Vagina (tissue), 2 donors: Measurements from ENCODE around the gene GDNF. TPM values are rescaled to one million over a fixed set of nuclear protein-coding genes. Genes with fewer than 3 reads are reported as not detected.

ENCODE experiments used
- DNase-seq, 2 donors: peaks; one replicate each; pipeline ENCODE4 v3.0.0-alpha.2; 2017; ENCODE audit errors: extremely low spot score in 2 of 2
- H3K27ac ChIP-seq: fragments of 200-600 bp; sonication (generic); one replicate; pipeline ENCODE4 v1.5.1; 2019
- H3K27me3 ChIP-seq: fragments of 200-600 bp; sonication (generic); one replicate; pipeline ENCODE4 v1.5.1; 2019
- H3K36me3 ChIP-seq, 2 donors: fragments of 200-600 bp; sonication (generic); one replicate each; pipeline ENCODE4 v1.5.1; 2017 to 2019
- H3K4me1 ChIP-seq: fragments of 200-600 bp; sonication (generic); one replicate; pipeline ENCODE4 v1.5.1; 2019
- H3K4me3 ChIP-seq, 2 donors: fragments of 200-600 bp; sonication (generic); 1 replicate in 1 of 2; 2 replicates in 1 of 2; pipeline ENCODE4 v1.5.1; 2016 to 2019
- H3K9me3 ChIP-seq: fragments of 200-600 bp; sonication (generic); one replicate; pipeline ENCODE4 v1.5.1; 2019
- POLR2A ChIP-seq, 2 donors: fragments of 450-650 bp; IDR thresholded peaks; one replicate each; pipeline ENCODE4 v1.6.1; 2017; ENCODE audit warnings: antibody characterized with exemption in 2 of 2, mild to moderate bottlenecking in 2 of 2, moderate library complexity in 2 of 2
- POLR2AphosphoS5 ChIP-seq, 2 donors: sonication (generic); formaldehyde crosslinking; IDR thresholded peaks; one replicate each; pipeline ENCODE4 v1.9.0; 2017; ENCODE audit warnings: antibody characterized with exemption in 2 of 2, mild to moderate bottlenecking in 2 of 2, low read depth in 1 of 2; ENCODE audit not compliant: insufficient read depth in 1 of 2
- intact Hi-C: fragments of 100-400 bp; cut with DNase I; formaldehyde crosslinking; loops from one replicate; pipeline ENCODE4 v1.15.1; 2023
- total RNA-seq: library from RNA; depleted of rRNA; stranded (reverse); fragments of >200 nt; gene quantifications from one replicate; pipeline ENCODE4 v1.2.3, GENCODE V29; 2016
- TF ChIP-seq, protein P1 (sequence below), 3 experiments: fragments of 450-650 bp in 2 of 3; fragments of 200-600 bp in 1 of 3; sonication (generic) in 1 of 3; IDR thresholded peaks; one replicate each; pipeline ENCODE4 v1.5.1; 2017 to 2019; ENCODE audit warnings: antibody characterized with exemption in 3 of 3, mild to moderate bottlenecking in 2 of 3, moderate library complexity in 2 of 3

Gene GDNF
- total RNA-seq, 1 donor from 2014 or later = 0.98 TPM

DNA sequence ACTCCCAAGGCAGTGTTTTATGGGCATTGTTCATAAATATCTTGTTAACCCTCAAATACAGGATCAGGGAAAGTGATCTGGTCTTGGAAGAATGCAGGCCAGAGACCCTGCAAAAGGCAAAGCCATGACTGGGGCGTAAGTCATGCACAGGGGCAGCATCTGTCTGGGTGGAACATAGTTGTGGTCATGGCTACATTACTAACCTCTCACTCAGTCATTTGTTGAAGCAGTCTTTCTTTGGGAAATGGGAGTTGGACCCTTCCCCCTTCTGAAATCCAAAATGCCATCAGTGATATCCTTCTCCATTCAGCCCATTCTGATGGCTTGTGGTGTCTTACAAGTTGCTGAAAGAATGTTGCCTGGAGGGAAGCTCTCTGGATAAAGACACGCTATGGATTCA is 68.1 kb downstream of the GDNF start:
- intact Hi-C loops = no loop called here
- H3K27ac ChIP-seq = no peak overlapping the region
- TF ChIP-seq, protein P1, sequence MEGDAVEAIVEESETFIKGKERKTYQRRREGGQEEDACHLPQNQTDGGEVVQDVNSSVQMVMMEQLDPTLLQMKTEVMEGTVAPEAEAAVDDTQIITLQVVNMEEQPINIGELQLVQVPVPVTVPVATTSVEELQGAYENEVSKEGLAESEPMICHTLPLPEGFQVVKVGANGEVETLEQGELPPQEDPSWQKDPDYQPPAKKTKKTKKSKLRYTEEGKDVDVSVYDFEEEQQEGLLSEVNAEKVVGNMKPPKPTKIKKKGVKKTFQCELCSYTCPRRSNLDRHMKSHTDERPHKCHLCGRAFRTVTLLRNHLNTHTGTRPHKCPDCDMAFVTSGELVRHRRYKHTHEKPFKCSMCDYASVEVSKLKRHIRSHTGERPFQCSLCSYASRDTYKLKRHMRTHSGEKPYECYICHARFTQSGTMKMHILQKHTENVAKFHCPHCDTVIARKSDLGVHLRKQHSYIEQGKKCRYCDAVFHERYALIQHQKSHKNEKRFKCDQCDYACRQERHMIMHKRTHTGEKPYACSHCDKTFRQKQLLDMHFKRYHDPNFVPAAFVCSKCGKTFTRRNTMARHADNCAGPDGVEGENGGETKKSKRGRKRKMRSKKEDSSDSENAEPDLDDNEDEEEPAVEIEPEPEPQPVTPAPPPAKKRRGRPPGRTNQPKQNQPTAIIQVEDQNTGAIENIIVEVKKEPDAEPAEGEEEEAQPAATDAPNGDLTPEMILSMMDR (IDR thresholded peaks at IDR 0.05) = no peak
- TF ChIP-seq POLR2AphosphoS5 (IDR thresholded peaks at IDR 0.05; ENCODE audit: insufficient read depth in 1 of 2, low read depth in 1 of 2) (no peak), POLR2A (IDR thresholded peaks at IDR 0.05) (no peak)
- H3K4me3 ChIP-seq = no peak overlapping the region
- no peaks in the 10 kb centered on the region for H3K9me3 ChIP-seq
- H3K36me3 ChIP-seq = no peaks in the 10 kb centered on the region
- no peaks in the 10 kb centered on the region for H3K4me1 ChIP-seq
- H3K27me3 ChIP-seq = no peaks in the 10 kb centered on the region
- no peak for DNase-seq

DNA sequence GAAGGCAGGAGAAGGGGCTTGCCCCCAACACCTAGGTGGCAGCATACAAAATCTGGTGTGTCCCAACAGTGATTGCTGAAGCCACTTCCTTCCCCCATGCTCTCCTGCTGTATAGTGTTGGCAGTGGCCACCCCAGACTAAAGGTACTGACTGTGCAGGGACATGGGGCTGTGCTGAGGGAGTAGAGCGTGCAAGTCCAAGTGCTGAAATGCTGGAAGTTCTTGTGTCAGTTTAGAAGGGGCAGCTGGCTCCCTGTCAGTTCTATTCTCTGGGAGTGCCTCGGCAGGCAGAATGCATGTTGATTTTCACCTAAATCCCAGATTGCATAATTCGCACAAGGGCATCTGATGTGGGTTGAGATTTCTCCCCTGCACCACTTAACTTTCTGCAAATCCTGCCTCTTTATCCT is 68.6 kb downstream of the GDNF start:
- intact Hi-C loops = no loop called here
- H3K36me3 ChIP-seq = no peaks in the 10 kb centered on the region
- H3K27me3 ChIP-seq = no peaks in the 10 kb centered on the region
- H3K27ac ChIP-seq = no peak overlapping the region
- no peak for TF ChIP-seq POLR2AphosphoS5 (IDR thresholded peaks at IDR 0.05; ENCODE audit: insufficient read depth in 1 of 2, low read depth in 1 of 2)
- TF ChIP-seq, protein P1 (IDR thresholded peaks at IDR 0.05) = no peak
- TF ChIP-seq POLR2A (IDR thresholded peaks at IDR 0.05) = no peak
- no peak overlapping the region for H3K4me3 ChIP-seq
- no peak for DNase-seq
- H3K4me1 ChIP-seq = no peaks in the 10 kb centered on the region
- H3K9me3 ChIP-seq = no peaks in the 10 kb centered on the region

DNA sequence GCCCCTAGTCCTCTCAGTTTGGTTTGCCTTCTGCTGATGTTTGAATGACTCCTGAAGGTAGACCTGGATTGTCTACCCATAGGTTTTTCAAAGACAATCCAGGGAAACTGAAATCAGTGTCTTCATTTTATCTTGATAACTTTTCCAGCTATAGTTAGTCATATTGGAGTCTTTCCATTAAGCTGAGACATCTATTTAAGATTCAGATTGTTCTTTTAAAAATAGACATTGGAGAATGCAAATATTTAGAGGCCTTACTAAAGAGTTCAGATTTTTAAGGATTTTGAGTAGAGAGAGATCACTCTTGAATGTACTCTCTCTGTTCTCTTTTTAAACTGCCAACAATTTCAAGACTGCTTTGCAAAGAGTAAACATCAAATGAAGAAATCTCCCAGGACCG is 69.1 kb downstream of the GDNF start:
- TF ChIP-seq POLR2A (IDR thresholded peaks at IDR 0.05) (no peak), POLR2AphosphoS5 (IDR thresholded peaks at IDR 0.05; ENCODE audit: insufficient read depth in 1 of 2, low read depth in 1 of 2) (no peak)
- TF ChIP-seq, protein P1 (IDR thresholded peaks at IDR 0.05) = no peak
- no peak for DNase-seq
- H3K4me3 ChIP-seq = no peak overlapping the region
- H3K27me3 ChIP-seq = no peaks in the 10 kb centered on the region
- H3K36me3 ChIP-seq = no peaks in the 10 kb centered on the region
- H3K4me1 ChIP-seq = no peaks in the 10 kb centered on the region
- intact Hi-C loops = no loop called here
- no peaks in the 10 kb centered on the region for H3K9me3 ChIP-seq
- no peak overlapping the region for H3K27ac ChIP-seq

DNA sequence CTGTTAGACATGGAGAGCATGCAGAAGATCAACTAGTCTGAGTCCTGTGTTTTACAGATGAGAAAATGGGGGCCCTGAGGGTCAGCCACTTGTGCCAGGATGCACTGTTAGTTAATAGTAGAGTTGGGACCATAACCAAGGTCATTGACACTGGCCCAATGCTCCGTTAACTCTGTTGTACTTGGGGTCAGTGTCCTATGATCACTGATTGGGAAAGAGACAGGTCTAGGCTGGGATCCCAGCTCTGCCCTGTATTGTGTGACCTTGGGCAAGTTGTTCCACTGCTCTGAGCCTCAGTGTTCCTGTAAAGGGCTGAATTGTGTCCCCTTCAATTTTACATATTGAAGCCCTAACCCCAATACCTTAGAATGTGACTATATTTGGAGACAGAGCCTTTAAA is 70.0 kb downstream of the GDNF start:
- Histone ChIP-seq H3K27ac (no peak overlapping the region), H3K4me1 (no peaks in the 10 kb centered on the region), H3K9me3 (no peaks in the 10 kb centered on the region), H3K27me3 (no peaks in the 10 kb centered on the region), H3K36me3 (no peaks in the 10 kb centered on the region), H3K4me3 (no peak overlapping the region)
- intact Hi-C loops = no loop called here
- no peak for DNase-seq
- TF ChIP-seq POLR2A (IDR thresholded peaks at IDR 0.05) = no peak
- TF ChIP-seq, protein P1 (IDR thresholded peaks at IDR 0.05) = no peak
- TF ChIP-seq POLR2AphosphoS5 (IDR thresholded peaks at IDR 0.05; ENCODE audit: insufficient read depth in 1 of 2, low read depth in 1 of 2) = no peak

DNA sequence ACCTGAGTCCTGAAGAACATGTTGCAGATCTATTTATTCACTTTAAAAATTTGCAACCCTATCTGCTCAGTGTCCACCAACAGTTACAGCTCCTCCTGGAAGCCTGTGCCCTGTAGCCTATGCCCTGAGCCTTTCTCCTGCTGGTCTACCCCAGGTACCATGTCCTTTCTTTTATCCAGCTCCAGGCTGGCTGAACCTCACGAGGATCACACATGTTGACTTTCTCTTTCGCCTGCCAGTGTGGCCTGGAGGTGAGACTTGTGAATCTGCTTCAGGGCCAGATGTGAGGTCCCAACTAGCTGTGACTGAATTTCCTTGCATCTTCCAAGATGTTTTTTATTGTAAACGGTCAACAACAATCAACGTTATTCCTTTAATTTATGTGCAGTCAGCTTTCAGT is 70.7 kb downstream of the GDNF start:
- H3K4me1 ChIP-seq = no peaks in the 10 kb centered on the region
- H3K27ac ChIP-seq = no peak overlapping the region
- no peak for TF ChIP-seq POLR2AphosphoS5 (IDR thresholded peaks at IDR 0.05; ENCODE audit: insufficient read depth in 1 of 2, low read depth in 1 of 2)
- no peak for TF ChIP-seq POLR2A (IDR thresholded peaks at IDR 0.05)
- TF ChIP-seq, protein P1 (IDR thresholded peaks at IDR 0.05) = no peak
- no peaks in the 10 kb centered on the region for H3K36me3 ChIP-seq
- DNase-seq = no peak
- no peaks in the 10 kb centered on the region for H3K9me3 ChIP-seq
- H3K27me3 ChIP-seq = no peaks in the 10 kb centered on the region
- no peak overlapping the region for H3K4me3 ChIP-seq
- intact Hi-C loops = no loop called here
